ENCODE data around the gene PRPF38B. TPM values are rescaled to one million over a fixed set of nuclear protein-coding genes. Genes with fewer than 3 reads are reported as not detected.
"Not testable (repeated sequence)": the region's sequence is repeated elsewhere in the genome, so short reads cannot be mapped to it uniquely, and the experiment has no call there.

The PRPF38B gene
- total and polyA plus RNA-seq, 4 donors = 9.5 to 20.9 (median 14.3) TPM

- 72% methylated on average over 1 of the region's 1 CpG for WGBS
- H3K9me3 ChIP-seq (ENCODE audit: control insufficient read depth in 4 of 4, low read length in 3 of 4) = no peaks in the 10 kb centered on the region
- no peak for DNase-seq (ENCODE audit: low spot score)
- no peak for TF ChIP-seq TAF1 (conservative IDR thresholded peaks at IDR 0.05)
- TF ChIP-seq YY1 (IDR thresholded peaks at IDR 0.05) = no peak
- no peak for TF ChIP-seq RAD21 (IDR thresholded peaks at IDR 0.05)
- no peak for TF ChIP-seq REST (IDR thresholded peaks at IDR 0.05)
- TF ChIP-seq SP1 (IDR thresholded peaks at IDR 0.05) = no peak
- no peak for TF ChIP-seq HNF4A (conservative IDR thresholded peaks at IDR 0.05)
- no peak for TF ChIP-seq GABPA (IDR thresholded peaks at IDR 0.05 in 1 of 2, conservative IDR thresholded peaks at IDR 0.05 in 1 of 2)
- no peak for TF ChIP-seq ZBTB33 (IDR thresholded peaks at IDR 0.05)
- no peak for TF ChIP-seq ATF3 (IDR thresholded peaks at IDR 0.05)
- TF ChIP-seq MAX (IDR thresholded peaks at IDR 0.05) = no peak
- TF ChIP-seq RXRA (IDR thresholded peaks at IDR 0.05) = no peak
- TF ChIP-seq CTCF (IDR thresholded peaks at IDR 0.05; ENCODE audit: low read depth, low read length, missing input control) = no peak
- no peak overlapping the region for H3K4me3 ChIP-seq (ENCODE audit: low read depth in 1 of 3, low read length in 3 of 3)
- peaks cover 0 to 7% (median under 1%) of the 10 kb centered on the region in 4 donors for H3K4me1 ChIP-seq (ENCODE audit: control insufficient read depth in 4 of 4, insufficient read depth in 4 of 4, low read length in 3 of 4)
- H3K36me3 ChIP-seq (ENCODE audit: control insufficient read depth in 4 of 4, insufficient read depth in 3 of 4, low read depth in 1 of 4, low read length in 3 of 4) = no peaks in the 10 kb centered on the region
- H3K27ac ChIP-seq (ENCODE audit: low read depth in 1 of 2, low read length in 2 of 2) = no peak overlapping the region
- no peaks in the 10 kb centered on the region for H3K27me3 ChIP-seq (ENCODE audit: control insufficient read depth in 4 of 4, insufficient read depth in 4 of 4, low read length in 3 of 4)
- no peak overlapping the region for H3K9ac ChIP-seq (ENCODE audit: low read depth in 1 of 2, low read length in 2 of 2)
These were observed 26.3 kb upstream of the PRPF38B start for GRCh38 chr1:108665771-108666170.

GRCh38 chr1:108667422-108667821, 24.7 kb upstream of the PRPF38B start:
- not testable (repeated sequence) for H3K4me3 ChIP-seq (ENCODE audit: low read depth in 1 of 3, low read length in 3 of 3); DNase-seq (ENCODE audit: low spot score); H3K4me1 ChIP-seq (ENCODE audit: control insufficient read depth in 4 of 4, insufficient read depth in 4 of 4, low read length in 3 of 4); H3K27me3 ChIP-seq (ENCODE audit: control insufficient read depth in 4 of 4, insufficient read depth in 4 of 4, low read length in 3 of 4); H3K9ac ChIP-seq (ENCODE audit: low read depth in 1 of 2, low read length in 2 of 2); H3K27ac ChIP-seq (ENCODE audit: low read depth in 1 of 2, low read length in 2 of 2); H3K36me3 ChIP-seq (ENCODE audit: control insufficient read depth in 4 of 4, insufficient read depth in 3 of 4, low read depth in 1 of 4, low read length in 3 of 4); H3K9me3 ChIP-seq (ENCODE audit: control insufficient read depth in 4 of 4, low read length in 3 of 4)
- 95% methylated on average over 28 of the region's 28 CpGs for WGBS

Data from liver (tissue), 9 donors.